Lung (tissue), 12 donors: ENCODE measurements around the gene CCDC40. TPM values are rescaled to one million over a fixed set of nuclear protein-coding genes. Genes with fewer than 3 reads are reported as not detected.

Experiments used
- ATAC-seq: fragments of 200-7000 bp; cut with Tn5 transposase; one replicate; pipeline ENCODE4 v1.9.1; 2020; ENCODE audit warnings: moderate number of reproducible peaks; ENCODE audit not compliant: insufficient read depth, low FRiP score
- DNase-seq, 3 donors: peaks; one replicate each; pipeline ENCODE4 v3.0.0-alpha.2; 2013 to 2017
- H3K27ac ChIP-seq, 2 donors: one replicate each; pipeline ENCODE4 v1.5.1; 2013; ENCODE audit warnings: mild to moderate bottlenecking in 2 of 2, moderate library complexity in 2 of 2, control low read depth in 1 of 2, inconsistent platforms in 1 of 2, low read depth in 1 of 2, low read length in 1 of 2
- H3K27me3 ChIP-seq, 3 donors: one replicate each; pipeline ENCODE4 v1.5.1; 2013; ENCODE audit warnings: low read length in 2 of 3; ENCODE audit not compliant: control insufficient read depth in 3 of 3, insufficient read depth in 3 of 3
- H3K36me3 ChIP-seq, 4 donors: one replicate each; pipeline ENCODE4 v1.5.1; 2013; ENCODE audit warnings: low read length in 4 of 4, mild to moderate bottlenecking in 1 of 4, moderate library complexity in 1 of 4; ENCODE audit not compliant: control insufficient read depth in 4 of 4, insufficient read depth in 4 of 4
- H3K4me1 ChIP-seq, 5 donors: one replicate each; pipeline ENCODE4 v1.5.1; 2013; ENCODE audit warnings: low read length in 5 of 5, mild to moderate bottlenecking in 2 of 5, moderate library complexity in 1 of 5; ENCODE audit not compliant: control insufficient read depth in 5 of 5, insufficient read depth in 5 of 5
- H3K4me3 ChIP-seq: one replicate; pipeline ENCODE4 v1.5.1; 2013; ENCODE audit warnings: mild to moderate bottlenecking, control low read depth, moderate library complexity
- H3K9ac ChIP-seq, 2 donors: one replicate each; pipeline ENCODE4 v1.5.1; 2013; ENCODE audit warnings: low read length in 2 of 2, control low read depth in 1 of 2; ENCODE audit not compliant: insufficient read depth in 1 of 2
- H3K9me3 ChIP-seq, 4 donors: one replicate each; pipeline ENCODE4 v1.5.1; 2013; ENCODE audit warnings: low read length in 3 of 4, mild to moderate bottlenecking in 1 of 4, moderate library complexity in 1 of 4; ENCODE audit not compliant: control insufficient read depth in 4 of 4, insufficient read depth in 3 of 4
- WGBS, 2 donors: extraction: QIAGEN DNeasy Blood & Tissue Kit; methylation state at CpG; one replicate each; pipeline ENCODE4 v1.1.7; 2013; 5-methylcytosine and 5-hydroxymethylcytosine counted together
- polyA plus RNA-seq, 2 donors: library from polyadenylated mRNA; stranded (reverse); fragments of 200-250 nt; gene quantifications; one replicate each; pipeline ENCODE4 v1.2.1, GENCODE V29; 2013
- total RNA-seq, 2 donors: library from RNA; depleted of rRNA in 1 of 2; stranded (reverse); fragments of >200 nt in 1 of 2; gene quantifications; one replicate each; pipeline ENCODE4 v1.2.1, GENCODE V29; 2014 to 2021
- TF ChIP-seq, protein P1 (sequence below): IDR thresholded peaks from 2 replicates; pipeline ENCODE4 v1.5.1; 2012; ENCODE audit warnings: mild to moderate bottlenecking; ENCODE audit errors: control extremely low read depth, extremely low read depth
- donor health status: control.
- donor health status: control.
- donor health status: Bipolar disorder and iron deficiency.
- donor health status: healthy.
- donor health status: DM: yes; HTN: yes; CAD: no.

The CCDC40 gene
- total and polyA plus RNA-seq, 4 donors = 6.0 to 34.5 (median 7.3) TPM

DNA sequence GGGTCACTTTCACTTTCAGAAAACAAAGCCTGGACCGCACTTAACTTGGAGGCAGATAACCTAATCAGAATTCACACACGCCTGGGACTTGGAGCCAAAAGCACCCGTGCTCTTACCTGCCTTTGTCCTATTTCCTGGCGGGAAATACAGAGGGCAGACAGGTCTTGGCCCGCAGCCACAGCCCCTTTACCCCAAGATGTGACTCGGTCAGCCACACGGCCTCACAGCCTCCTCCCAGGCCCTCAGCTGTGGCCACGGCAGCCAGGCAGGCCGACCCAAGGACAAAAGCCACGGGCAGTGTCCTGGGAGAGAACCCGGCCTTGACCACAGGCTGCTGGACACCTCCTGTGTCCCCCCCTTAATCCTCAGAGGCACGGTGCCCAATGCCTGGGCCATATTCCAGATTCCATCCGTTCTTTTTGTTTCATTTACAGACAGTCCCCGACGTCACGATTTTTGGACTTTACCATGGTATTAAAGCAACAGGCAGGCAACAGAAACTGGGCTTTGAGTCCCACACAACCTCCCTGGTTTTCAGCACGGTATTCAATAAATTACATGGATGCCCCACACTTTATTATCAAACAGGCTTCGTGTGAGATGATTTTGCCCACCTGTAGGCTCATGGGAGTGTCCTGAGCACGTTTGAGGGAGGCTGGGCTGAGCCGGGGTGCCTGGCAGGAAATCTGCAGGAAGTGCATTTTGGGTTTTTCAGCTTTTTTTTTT lies 34.8 kb downstream of the CCDC40 start:
- DNase-seq = peak; percentile 86 to 91 (median 90)
- no peaks in the 10 kb centered on the region for H3K27me3 ChIP-seq

DNA sequence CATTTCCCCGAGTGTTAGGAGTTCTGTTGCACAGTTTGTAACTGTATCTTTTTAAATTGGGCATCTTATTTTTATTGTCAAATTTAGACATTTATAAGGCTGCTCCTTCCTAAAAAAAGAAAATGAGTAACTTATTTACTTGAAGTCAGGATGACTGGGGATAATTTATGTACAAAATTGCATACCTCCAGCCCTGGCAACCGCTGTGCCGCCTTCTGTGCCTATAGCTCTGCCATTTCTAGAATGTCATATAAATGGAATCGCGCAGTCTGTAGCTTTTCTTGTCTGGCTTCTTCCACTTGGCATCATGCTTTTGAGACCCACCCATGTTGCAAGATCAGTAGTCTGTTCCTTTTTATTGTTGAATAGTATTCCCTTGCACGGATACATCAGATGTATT lies 36.0 kb downstream of the CCDC40 start:
- Histone ChIP-seq H3K27ac (no peak overlapping the region), H3K4me1 (peaks cover 0 to 27% (median 9%) of the 10 kb centered on the region in 5 donors), H3K36me3 (no peaks in the 10 kb centered on the region), H3K27me3 (no peaks in the 10 kb centered on the region), H3K9me3 (no peaks in the 10 kb centered on the region), H3K4me3 (no peak overlapping the region), H3K9ac (no peak overlapping the region)
- ATAC-seq = no peak
- no peak for DNase-seq
- 96 to 98% methylated on average over 6 of the region's 6 CpGs for WGBS, 2 donors
- TF ChIP-seq, protein P1, sequence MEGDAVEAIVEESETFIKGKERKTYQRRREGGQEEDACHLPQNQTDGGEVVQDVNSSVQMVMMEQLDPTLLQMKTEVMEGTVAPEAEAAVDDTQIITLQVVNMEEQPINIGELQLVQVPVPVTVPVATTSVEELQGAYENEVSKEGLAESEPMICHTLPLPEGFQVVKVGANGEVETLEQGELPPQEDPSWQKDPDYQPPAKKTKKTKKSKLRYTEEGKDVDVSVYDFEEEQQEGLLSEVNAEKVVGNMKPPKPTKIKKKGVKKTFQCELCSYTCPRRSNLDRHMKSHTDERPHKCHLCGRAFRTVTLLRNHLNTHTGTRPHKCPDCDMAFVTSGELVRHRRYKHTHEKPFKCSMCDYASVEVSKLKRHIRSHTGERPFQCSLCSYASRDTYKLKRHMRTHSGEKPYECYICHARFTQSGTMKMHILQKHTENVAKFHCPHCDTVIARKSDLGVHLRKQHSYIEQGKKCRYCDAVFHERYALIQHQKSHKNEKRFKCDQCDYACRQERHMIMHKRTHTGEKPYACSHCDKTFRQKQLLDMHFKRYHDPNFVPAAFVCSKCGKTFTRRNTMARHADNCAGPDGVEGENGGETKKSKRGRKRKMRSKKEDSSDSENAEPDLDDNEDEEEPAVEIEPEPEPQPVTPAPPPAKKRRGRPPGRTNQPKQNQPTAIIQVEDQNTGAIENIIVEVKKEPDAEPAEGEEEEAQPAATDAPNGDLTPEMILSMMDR = no peak

More for the DNA sequence above, 34.8 kb downstream of the CCDC40 start:
- Histone ChIP-seq H3K27ac (peak overlapping the region; percentile 45 to 87), H3K9me3 (no peaks in the 10 kb centered on the region), H3K4me1 (peaks cover 0 to 27% (median 9%) of the 10 kb centered on the region in 5 donors), H3K9ac (peak overlapping the region in 1 of 2 donors; percentile 87), H3K36me3 (no peaks in the 10 kb centered on the region), H3K4me3 (no peak overlapping the region)
- 27 to 60% methylated on average over 20 of the region's 20 CpGs for WGBS, 2 donors
- TF ChIP-seq, protein P1 = no peak
- peak; percentile 28 for ATAC-seq

DNA sequence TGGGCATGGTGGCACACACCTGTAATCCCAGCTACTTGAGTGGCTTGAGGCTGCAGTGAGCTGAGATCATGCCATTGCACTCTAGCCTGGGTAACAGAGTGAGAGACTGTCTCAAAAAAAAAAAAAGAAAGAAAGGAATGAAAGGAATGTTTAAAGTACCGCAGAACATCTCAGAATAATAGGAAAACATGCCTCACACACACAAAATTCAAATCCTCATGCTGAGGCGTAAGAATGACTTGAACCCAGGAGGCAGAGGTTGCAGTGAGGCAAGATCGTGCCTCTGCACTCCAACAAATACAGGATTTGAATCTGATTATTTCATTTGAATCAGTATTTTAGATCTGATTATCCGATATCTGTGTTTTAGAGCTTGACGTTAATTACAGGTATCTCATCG lies 43.6 kb downstream of the CCDC40 start:
- Histone ChIP-seq H3K9ac (no peak overlapping the region), H3K27me3 (no peaks in the 10 kb centered on the region), H3K9me3 (no peaks in the 10 kb centered on the region), H3K36me3 (no peaks in the 10 kb centered on the region), H3K4me1 (no peaks in the 10 kb centered on the region), H3K4me3 (no peak overlapping the region), H3K27ac (no peak overlapping the region)
- DNase-seq (no peak), ATAC-seq (no peak)
- TF ChIP-seq, protein P1 = no peak
- WGBS, 2 donors = 91% methylated on average over 6 of the region's 6 CpGs
